Activated B cell treated with CpG ODN at 0.5 μM for 24 hours (primary cell): ENCODE measurements around the gene VDAC2. TPM values are rescaled to one million over a fixed set of nuclear protein-coding genes. Genes with fewer than 3 reads are reported as not detected.
"Not testable (repeated sequence)": the region's sequence is repeated elsewhere in the genome, so short reads cannot be mapped to it uniquely, and the experiment has no call there.

ENCODE experiments used
- ATAC-seq: fragments of 200-7000 bp; cut with Tn5 transposase; one replicate; pipeline ENCODE4 v1.10.0; 2021; ENCODE audit warnings: low read depth, mild to moderate bottlenecking, moderate library complexity
- CTCF ChIA-PET: fragments of 350-600 bp; sonication (Branson Sonifier 250); formaldehyde crosslinking; loops from one replicate; lab custom pipeline; 2021; ENCODE audit warnings: antibody characterized with exemption; lab: Charles Lee
- POLR2A ChIA-PET: fragments of 350-600 bp; sonication (Branson Sonifier 250); formaldehyde crosslinking; loops from one replicate; lab custom pipeline; 2021; ENCODE audit warnings: antibody characterized with exemption; lab: Charles Lee
- DNase-seq: peaks from one replicate; pipeline ENCODE4 v3.0.0; 2022
- H3K27ac Mint-ChIP-seq: one replicate; pipeline ENCODE4 v1.8.0; 2020; ENCODE audit warnings: mixed read lengths
- H3K27me3 Mint-ChIP-seq: one replicate; pipeline ENCODE4 v1.8.0; 2021; ENCODE audit warnings: mixed read lengths
- H3K36me3 Mint-ChIP-seq: one replicate; pipeline ENCODE4 v1.8.0; 2021; ENCODE audit warnings: low read depth, mixed read lengths
- H3K4me1 Mint-ChIP-seq: one replicate; pipeline ENCODE4 v1.8.0; 2021; ENCODE audit warnings: mixed read lengths
- H3K4me3 Mint-ChIP-seq: one replicate; pipeline ENCODE4 v1.8.0; 2020; ENCODE audit warnings: mild to moderate bottlenecking, mixed read lengths
- H3K9me3 Mint-ChIP-seq: one replicate; pipeline ENCODE4 v1.8.0; 2020; ENCODE audit warnings: mixed read lengths
- intact Hi-C: fragments of 100-400 bp; cut with micrococcal nuclease; formaldehyde crosslinking; loops from one replicate; pipeline ENCODE4 v1.15.1; 2024
- total RNA-seq: library from RNA; stranded (reverse); gene quantifications from 2 replicates; pipeline ENCODE4 v1.2.3, GENCODE V29; 2022
- TF ChIP-seq, protein P1 (sequence below): fragments of 200-600 bp; IDR thresholded peaks from one replicate; pipeline ENCODE4 v1.8.0; 2022; ENCODE audit warnings: antibody characterized with exemption, mild to moderate bottlenecking

The VDAC2 gene
- total RNA-seq, 1 donor from 2014 or later = 104 TPM

DNA sequence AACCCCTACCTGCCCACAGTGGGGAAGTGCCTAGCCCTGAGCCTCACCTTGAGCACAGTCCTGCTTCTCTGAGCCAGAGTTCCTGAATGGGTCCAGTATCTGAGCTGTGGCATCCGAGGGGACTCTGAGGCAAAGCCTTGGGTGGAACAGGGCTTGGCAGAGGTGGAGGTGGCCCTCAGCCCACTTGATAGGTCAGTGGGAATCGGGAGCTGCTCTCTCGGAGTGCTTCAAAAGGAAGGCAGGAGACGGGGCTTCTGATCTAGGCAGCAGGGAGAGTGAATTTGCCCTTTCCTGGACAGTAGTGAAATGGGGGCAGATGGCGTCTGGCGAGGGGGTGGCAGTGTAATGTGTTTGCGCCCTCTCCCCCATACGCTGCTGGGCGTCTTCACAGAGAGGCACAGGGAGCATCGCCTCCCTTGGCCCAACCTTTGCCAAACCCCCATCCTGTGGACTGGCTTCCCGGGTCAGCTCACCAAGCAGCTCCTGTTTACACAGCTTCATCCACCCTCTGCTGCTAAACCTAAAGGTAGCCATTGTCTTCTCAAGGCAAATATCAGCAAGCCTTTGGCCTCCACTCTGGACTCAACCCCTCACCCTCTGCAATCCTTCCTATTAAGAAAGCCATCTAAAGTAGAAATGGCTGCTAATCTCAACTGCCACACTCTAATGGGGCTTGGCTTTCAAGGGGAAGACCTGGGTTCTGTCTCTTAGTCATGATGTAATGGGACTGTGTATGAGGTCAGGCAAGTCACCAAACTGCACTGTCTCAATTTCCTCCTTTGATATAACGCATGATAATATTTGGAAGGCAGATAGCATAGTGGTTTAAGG, 21.1 kb upstream of the VDAC2 start:
- intact Hi-C loops = no loop called here
- POLR2A ChIA-PET = interaction anchor here (0.5 kb wide), 1 partner anchor 17 kb away, joined by 6 read pairs; no protein-coding TSS in a partner anchor
- Mint-ChIP-seq H3K27me3 (no peaks in the 10 kb centered on the region), H3K36me3 (peaks cover 2% of the 10 kb centered on the region), H3K4me1 (peaks cover 5% of the 10 kb centered on the region), H3K27ac (no peak overlapping the region), H3K9me3 (no peaks in the 10 kb centered on the region), H3K4me3 (no peak overlapping the region)
- DNase-seq = no peak
- TF ChIP-seq, protein P1, sequence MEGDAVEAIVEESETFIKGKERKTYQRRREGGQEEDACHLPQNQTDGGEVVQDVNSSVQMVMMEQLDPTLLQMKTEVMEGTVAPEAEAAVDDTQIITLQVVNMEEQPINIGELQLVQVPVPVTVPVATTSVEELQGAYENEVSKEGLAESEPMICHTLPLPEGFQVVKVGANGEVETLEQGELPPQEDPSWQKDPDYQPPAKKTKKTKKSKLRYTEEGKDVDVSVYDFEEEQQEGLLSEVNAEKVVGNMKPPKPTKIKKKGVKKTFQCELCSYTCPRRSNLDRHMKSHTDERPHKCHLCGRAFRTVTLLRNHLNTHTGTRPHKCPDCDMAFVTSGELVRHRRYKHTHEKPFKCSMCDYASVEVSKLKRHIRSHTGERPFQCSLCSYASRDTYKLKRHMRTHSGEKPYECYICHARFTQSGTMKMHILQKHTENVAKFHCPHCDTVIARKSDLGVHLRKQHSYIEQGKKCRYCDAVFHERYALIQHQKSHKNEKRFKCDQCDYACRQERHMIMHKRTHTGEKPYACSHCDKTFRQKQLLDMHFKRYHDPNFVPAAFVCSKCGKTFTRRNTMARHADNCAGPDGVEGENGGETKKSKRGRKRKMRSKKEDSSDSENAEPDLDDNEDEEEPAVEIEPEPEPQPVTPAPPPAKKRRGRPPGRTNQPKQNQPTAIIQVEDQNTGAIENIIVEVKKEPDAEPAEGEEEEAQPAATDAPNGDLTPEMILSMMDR = no peak
- no peak for ATAC-seq
- CTCF ChIA-PET = interaction anchor here (1.5 kb wide), 1 partner anchor 41 kb away, joined by 5 read pairs; no protein-coding TSS in a partner anchor

DNA sequence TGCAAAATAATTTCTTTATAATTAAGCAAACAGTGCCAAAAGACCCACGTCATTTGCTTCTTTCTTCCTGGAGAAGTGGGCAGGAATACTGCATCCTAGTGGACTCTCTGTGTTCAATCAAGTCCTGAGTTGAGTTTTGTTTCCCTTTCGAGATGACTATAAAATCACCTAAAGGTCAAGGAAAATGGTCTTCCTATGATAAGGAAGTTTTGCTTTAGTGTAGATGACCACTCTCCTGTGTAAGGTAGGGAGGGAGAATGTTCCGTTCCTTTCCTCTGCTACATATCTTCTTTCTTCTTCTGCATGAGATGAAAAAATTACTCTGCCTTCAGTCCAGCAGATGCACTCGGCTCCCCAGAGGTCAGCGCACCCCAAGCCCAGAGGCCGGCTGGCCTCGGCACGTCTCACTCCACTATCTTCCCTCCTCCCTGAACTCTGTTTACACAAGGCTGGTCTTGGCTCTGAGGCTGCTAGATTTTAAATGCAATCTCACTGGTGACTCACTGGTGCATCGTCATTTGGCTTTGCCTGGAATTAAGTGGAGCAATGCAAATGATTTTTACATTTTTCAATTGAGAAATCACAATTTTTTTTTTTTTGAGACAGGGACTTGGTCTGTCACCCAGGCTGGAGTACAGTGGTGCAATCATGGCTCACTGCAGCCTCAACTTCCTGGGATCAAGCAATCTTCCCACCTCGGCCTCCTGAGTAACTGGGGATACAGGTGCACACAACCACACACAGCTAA, 18.6 kb upstream of the VDAC2 start:
- no peak for DNase-seq
- TF ChIP-seq, protein P1 = no peak
- Mint-ChIP-seq H3K4me1 (peaks cover 5% of the 10 kb centered on the region), H3K27me3 (no peaks in the 10 kb centered on the region), H3K36me3 (no peaks in the 10 kb centered on the region), H3K4me3 (no peak overlapping the region), H3K9me3 (no peaks in the 10 kb centered on the region), H3K27ac (no peak overlapping the region)
- POLR2A ChIA-PET = interaction anchor here (0.7 kb wide), 1 partner anchor 18 kb away, joined by 3 read pairs; the partner anchor contains the start of gene VDAC2
- intact Hi-C loops = no loop called here
- CTCF ChIA-PET = interaction anchor here (2.3 kb wide), 1 partner anchor 44 kb away, joined by 9 read pairs; the partner anchor contains the start of gene COMTD1
- no peak for ATAC-seq

DNA sequence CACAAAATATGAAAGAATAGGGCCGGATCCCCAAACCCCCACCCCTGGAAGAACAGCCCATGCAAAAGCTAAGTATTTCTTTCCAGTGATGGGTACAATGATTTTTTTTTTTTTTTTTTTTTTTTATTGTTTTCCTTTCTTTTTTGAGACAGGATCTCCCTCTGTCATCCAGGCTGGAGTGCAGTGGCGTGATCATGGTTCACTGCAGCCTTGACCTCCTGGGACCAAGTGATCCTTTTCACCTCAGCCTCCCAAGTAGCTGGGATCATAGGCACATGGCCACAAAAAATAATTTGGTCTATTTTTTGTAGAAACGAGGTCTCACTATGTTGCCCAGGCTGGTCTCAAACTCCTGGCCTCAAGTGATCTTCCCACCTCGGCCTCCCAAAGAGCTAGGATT, 16.0 kb upstream of the VDAC2 start:
- CTCF ChIA-PET = interaction anchor here (0.9 kb wide), 1 partner anchor 21 kb away, joined by 3 read pairs; no protein-coding TSS in a partner anchor
- H3K36me3 Mint-ChIP-seq, DNase-seq, intact Hi-C loops, H3K27ac Mint-ChIP-seq, H3K4me1 Mint-ChIP-seq, H3K4me3 Mint-ChIP-seq, ATAC-seq, H3K9me3 Mint-ChIP-seq, POLR2A ChIA-PET, H3K27me3 Mint-ChIP-seq: not testable (repeated sequence)

DNA sequence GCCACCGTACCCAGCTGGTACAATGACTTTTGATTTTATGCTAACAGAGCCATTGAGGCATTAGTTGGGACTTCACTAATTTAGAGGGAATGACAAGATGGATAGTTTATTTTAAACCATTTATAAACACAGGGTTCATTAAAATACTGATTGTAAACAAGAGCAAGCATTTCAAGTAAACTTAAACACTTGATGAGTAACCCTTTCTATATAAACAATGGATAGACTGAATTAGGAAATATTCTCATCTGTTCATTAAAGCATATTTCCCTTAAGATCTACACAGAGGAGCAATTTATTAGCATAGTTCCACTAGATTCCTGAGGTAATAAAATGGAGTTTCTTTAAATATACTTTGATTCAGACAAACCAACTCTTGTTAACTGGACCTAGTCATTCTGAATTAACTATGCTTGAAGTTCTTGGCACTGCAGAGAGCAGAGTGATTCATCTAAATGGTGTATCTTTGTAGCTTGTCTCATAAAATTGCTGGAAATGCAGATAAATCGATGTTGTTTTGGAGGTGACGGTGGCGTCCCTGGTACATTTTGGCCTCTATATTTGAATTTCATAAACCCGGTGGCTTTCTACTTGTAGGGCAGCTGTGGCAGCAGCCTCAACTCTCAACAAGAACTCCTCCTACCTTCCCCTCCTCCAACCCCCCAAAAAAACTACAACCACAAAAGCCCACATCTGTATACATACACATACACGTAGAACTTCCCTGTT, 15.4 kb upstream of the VDAC2 start:
- Mint-ChIP-seq H3K4me3 (no peak overlapping the region), H3K27ac (no peak overlapping the region), H3K4me1 (no peaks in the 10 kb centered on the region), H3K36me3 (no peaks in the 10 kb centered on the region), H3K27me3 (no peaks in the 10 kb centered on the region), H3K9me3 (no peaks in the 10 kb centered on the region)
- intact Hi-C loops = no loop called here
- CTCF ChIA-PET = no interaction called here
- DNase-seq (no peak), ATAC-seq (no peak)
- POLR2A ChIA-PET = no interaction called here
- TF ChIP-seq, protein P1 = no peak

DNA sequence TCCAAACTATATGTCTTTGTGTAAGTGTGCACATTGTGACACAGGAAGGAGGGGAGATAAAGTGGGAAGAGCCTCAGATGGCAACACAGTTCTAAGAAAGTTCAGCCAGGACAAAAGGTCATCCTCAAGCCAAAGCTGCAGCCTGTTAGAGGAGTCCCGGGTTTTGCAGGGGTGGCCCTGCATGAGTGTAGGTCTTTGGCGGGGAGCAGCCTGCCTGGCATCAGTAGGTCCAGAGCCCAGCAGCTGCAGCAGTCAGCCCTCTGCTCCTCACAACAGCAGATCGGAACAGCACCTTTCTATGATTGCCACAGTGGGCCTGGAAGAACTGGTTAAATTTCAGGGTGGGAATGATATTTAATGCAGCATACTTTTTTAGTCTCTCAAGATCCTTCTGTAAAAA, 13.5 kb upstream of the VDAC2 start:
- H3K4me3 Mint-ChIP-seq = no peak overlapping the region
- no peaks in the 10 kb centered on the region for H3K27me3 Mint-ChIP-seq
- POLR2A ChIA-PET = no interaction called here
- TF ChIP-seq, protein P1 = no peak
- DNase-seq (no peak), ATAC-seq (no peak)
- intact Hi-C loops = no loop called here
- H3K9me3 Mint-ChIP-seq = no peaks in the 10 kb centered on the region
- no peaks in the 10 kb centered on the region for H3K4me1 Mint-ChIP-seq
- H3K36me3 Mint-ChIP-seq = no peaks in the 10 kb centered on the region
- no peak overlapping the region for H3K27ac Mint-ChIP-seq
- CTCF ChIA-PET = no interaction called here
